ENCODE data around the gene CTSO. TPM values are rescaled to one million over a fixed set of nuclear protein-coding genes. Genes with fewer than 3 reads are reported as not detected.

The CTSO gene
- total and polyA plus RNA-seq, 2 of the 8 experiments (the other 6 are each of a cell fraction or from before 2014, with no cell fraction given) = 0.39 to 0.41 TPM

- H3K27ac ChIP-seq (ENCODE audit: low read depth, low read length) = no peak overlapping the region
- H3K9ac ChIP-seq (replicated peaks in 1 of 4; ENCODE audit: extremely low read depth in 1 of 4, low read depth in 3 of 4, low read length in 3 of 4) = no peak overlapping the region
- no peak overlapping the region for H4K91ac ChIP-seq (replicated peaks; ENCODE audit: insufficient read length, low read length)
- H4K8ac ChIP-seq (ENCODE audit: extremely low read depth, insufficient read depth, low read length) = no peak overlapping the region
- no peak overlapping the region for H3K4ac ChIP-seq (replicated peaks; ENCODE audit: insufficient read length, low read depth, low read length)
- 100% methylated on average over 1 of the region's 1 CpG; no CpG with 5 or more reads in 1 of the 2 experiments for WGBS, 2 experiments (ENCODE audit: extremely low coverage in 1 of 2, insufficient coverage in 1 of 2, insufficient read length in 1 of 2, insufficient replicate concordance in 2 of 2, low coverage in 1 of 2, low lambda C conversion rate in 2 of 2, missing lambda C conversion rate in 1 of 2)
- H3K4me1 ChIP-seq (replicated peaks in 1 of 4; ENCODE audit: control insufficient read depth in 3 of 4, insufficient read depth in 4 of 4, low read length in 3 of 4) = no peaks in the 10 kb centered on the region
- POLR2A ChIA-PET (ENCODE audit: partially characterized antibody) = no interaction called here
- no peaks in the 10 kb centered on the region for H3K9me3 ChIP-seq (ENCODE audit: insufficient read depth in 2 of 2, low read depth in 1 of 2, low read length in 1 of 2)
- H3K27me3 ChIP-seq (replicated peaks in 1 of 4; ENCODE audit: control insufficient read depth in 3 of 4, extremely low read depth in 1 of 4, insufficient read depth in 3 of 4, low read length in 3 of 4) = no peaks in the 10 kb centered on the region
- no peak overlapping the region for H2BK5ac ChIP-seq (ENCODE audit: low read depth, low read length)
- H3K23me2 ChIP-seq (ENCODE audit: low read depth, low read length) = peaks cover 4% of the 10 kb centered on the region; the same call in 1 of the 2 replicates
- no peak overlapping the region for H3K23ac ChIP-seq (ENCODE audit: insufficient read length)
- no peak overlapping the region for H3K4me2 ChIP-seq (ENCODE audit: insufficient read depth in 1 of 2, low read depth in 2 of 2, low read length in 2 of 2)
- no peak overlapping the region for H2BK20ac ChIP-seq (ENCODE audit: low read length)
- no peaks in the 10 kb centered on the region for H4K20me1 ChIP-seq (replicated peaks in 1 of 2; ENCODE audit: control insufficient read depth in 1 of 2, insufficient read depth in 2 of 2, low read length in 2 of 2)
- no peak overlapping the region for H2BK120ac ChIP-seq (replicated peaks; ENCODE audit: low read depth, low read length)
- no peak for DNase-seq (ENCODE audit: low read depth in 1 of 2, low spot score in 2 of 2)
- no peak overlapping the region for H2BK15ac ChIP-seq (ENCODE audit: low read length)
- H4K5ac ChIP-seq (ENCODE audit: insufficient read length, low read depth, low read length) = no peak overlapping the region
- no peak overlapping the region for H3K4me3 ChIP-seq (ENCODE audit: extremely low read depth in 1 of 4, insufficient read depth in 2 of 4, low read depth in 3 of 4, low read length in 4 of 4)
- H2AFZ ChIP-seq (ENCODE audit: low read length) = no peak overlapping the region
- no peak overlapping the region for H3K14ac ChIP-seq (ENCODE audit: insufficient read length)
- H3K36me3 ChIP-seq (ENCODE audit: control insufficient read depth in 2 of 4, insufficient read depth in 4 of 4, low read length in 3 of 4) = no peaks in the 10 kb centered on the region
- no peak overlapping the region for H3K18ac ChIP-seq (ENCODE audit: extremely low read depth, low read length)
- H2BK12ac ChIP-seq (ENCODE audit: low read depth, low read length) = no peak overlapping the region
- H2AK5ac ChIP-seq (ENCODE audit: low read depth, low read length) = no peak overlapping the region
- no peak for FAIRE-seq
- no peaks in the 10 kb centered on the region for H3K79me1 ChIP-seq (ENCODE audit: low read depth, low read length)
- H3K56ac ChIP-seq (replicated peaks; ENCODE audit: insufficient read length, low read depth, low read length) = no peak overlapping the region
- CTCF ChIA-PET (ENCODE audit: partially characterized antibody) = interaction anchor here (0.9 to 6.0 kb wide), 2 partner anchors 139 to 162 kb away, joined by 6 to 69 read pairs; no protein-coding TSS in a partner anchor
- no peaks in the 10 kb centered on the region for H3K79me2 ChIP-seq (ENCODE audit: control insufficient read depth in 1 of 2, insufficient read depth in 2 of 2, low read length in 2 of 2)
- TF ChIP-seq YY1 (IDR thresholded peaks at IDR 0.05; ENCODE audit: low read depth, low read length) = no peak
- no peak for TF ChIP-seq RAD21 (IDR thresholded peaks at IDR 0.05 in 1 of 2, conservative IDR thresholded peaks at IDR 0.05 in 1 of 2; ENCODE audit: low read depth in 2 of 2, low read length in 2 of 2)
- TF ChIP-seq ASH2L (IDR thresholded peaks at IDR 0.05; ENCODE audit: low read length) = no peak
- no peak for TF ChIP-seq ATF3 (IDR thresholded peaks at IDR 0.05; ENCODE audit: insufficient read depth, low read depth, low read length)
- no peak for TF ChIP-seq JUN (IDR thresholded peaks at IDR 0.05; ENCODE audit: low read depth, low read length)
- TF ChIP-seq BRCA1 (IDR thresholded peaks at IDR 0.05; ENCODE audit: low read depth, low read length) = no peak
- no peak for TF ChIP-seq FOSL1 (IDR thresholded peaks at IDR 0.05; ENCODE audit: insufficient read depth, low read depth, low read length)
- no peak for TF ChIP-seq EP300 (IDR thresholded peaks at IDR 0.05; ENCODE audit: borderline replicate concordance in 1 of 2, low read depth in 2 of 2, low read length in 2 of 2)
- no peak for TF ChIP-seq RNF2 (IDR thresholded peaks at IDR 0.05; ENCODE audit: borderline replicate concordance, low read depth, low read length, missing control alignments, poor library complexity, severe bottlenecking)
- no peak for TF ChIP-seq EZH2 (IDR thresholded peaks at IDR 0.05; ENCODE audit: low read depth, low read length, severe bottlenecking)
- no peak for TF ChIP-seq POLR2A (IDR thresholded peaks at IDR 0.05; ENCODE audit: control extremely low read depth in 1 of 2, low read depth in 2 of 2, low read length in 2 of 2)
- TF ChIP-seq HDAC6 (IDR thresholded peaks at IDR 0.05; ENCODE audit: low read depth, low read length) = no peak
Measured at GRCh38 chr4:155948541-155948940, 5.1 kb downstream of the CTSO start.
